Cerebellar nuclear complex (tissue), 1 donor: ENCODE data around the gene SERPINA3.
A peak's percentile ranks its signal among the peaks of the same experiment; 100 is the strongest.
"Not testable (repeated sequence)": the region's sequence is repeated elsewhere in the genome, so short reads cannot be mapped to it uniquely, and the experiment has no call there.

ENCODE experiments used
- DNase-seq, 2 experiments: peaks; one replicate each; lab custom pipeline; 2025; lab: John Stamatoyannopoulos, UW

SERPINA3 gene

GRCh38 chr14:94612174-94612573, at the start of gene SERPINA3:
Gene SERPINA3 (plus strand): TSS chr14:94612391. CDS start chr14:94614442, 2,051 bp downstream.
- peak in 1 of 2 experiments; percentile 49 for DNase-seq

DNA sequence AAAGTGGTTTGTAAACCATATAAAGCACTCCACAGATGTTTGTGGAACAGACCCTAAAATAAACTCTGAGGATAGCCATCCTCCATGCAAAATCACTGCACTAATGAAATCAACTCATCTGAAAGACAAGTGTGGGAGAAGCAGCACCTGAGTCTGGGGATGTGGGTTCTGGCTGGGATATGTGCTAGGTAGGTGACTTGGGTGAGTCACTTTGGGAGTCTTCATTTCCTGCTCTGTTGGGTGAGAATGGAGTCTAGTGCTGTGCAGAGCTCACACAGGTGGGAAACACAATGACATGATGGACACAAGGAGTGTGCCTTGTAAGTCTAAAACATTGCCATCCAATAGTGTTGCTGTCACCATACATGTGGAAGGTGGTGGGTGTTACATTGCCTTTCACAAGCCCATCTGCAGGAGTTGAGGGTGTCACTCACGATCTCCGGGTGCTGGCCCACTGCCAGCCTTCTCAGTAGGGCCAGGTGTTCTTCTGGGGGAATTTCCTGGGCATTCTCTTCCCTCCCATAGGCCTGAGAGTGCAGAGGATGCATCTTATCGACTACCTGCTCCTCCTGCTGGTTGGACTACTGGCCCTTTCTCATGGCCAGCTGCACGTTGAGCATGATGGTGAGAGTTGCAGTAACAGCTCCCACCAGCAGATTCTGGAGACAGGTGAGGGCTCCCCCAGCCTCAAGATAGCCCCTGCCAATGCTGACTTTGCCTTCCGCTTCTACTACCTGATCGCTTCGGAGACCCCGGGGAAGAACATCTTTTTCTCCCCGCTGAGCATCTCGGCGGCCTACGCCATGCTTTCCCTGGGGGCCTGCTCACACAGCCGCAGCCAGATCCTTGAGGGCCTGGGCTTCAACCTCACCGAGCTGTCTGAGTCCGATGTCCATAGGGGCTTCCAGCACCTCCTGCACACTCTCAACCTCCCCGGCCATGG, 49.0 kb upstream of the SERPINA3 start:
- no peak for DNase-seq

- no peak for DNase-seq
These were observed 47.8 kb upstream of the SERPINA3 start for GRCh38 chr14:94564381-94564780.

DNA sequence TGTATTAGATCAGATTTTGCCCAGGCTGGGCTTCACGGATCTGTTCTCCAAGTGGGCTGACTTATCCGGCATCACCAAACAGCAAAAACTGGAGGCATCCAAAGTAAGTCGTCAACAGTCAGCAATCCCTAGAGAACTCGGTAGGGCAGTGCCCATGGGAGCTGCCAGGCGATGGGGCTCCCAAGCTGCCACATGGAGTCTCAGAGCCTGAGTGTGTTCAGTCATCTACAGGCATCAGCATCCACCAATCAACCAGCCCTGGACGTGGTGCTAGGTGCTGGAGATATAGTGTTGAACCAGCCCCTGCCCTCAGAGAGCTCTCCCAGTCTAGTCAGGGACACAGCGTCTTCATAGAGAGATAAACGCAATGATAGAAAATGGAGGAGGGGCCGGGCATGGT, 44.0 kb upstream of the SERPINA3 start:
- no peak for DNase-seq

- no peak for DNase-seq
These were observed 42.7 kb upstream of the SERPINA3 start for GRCh38 chr14:94569381-94570001.

DNA sequence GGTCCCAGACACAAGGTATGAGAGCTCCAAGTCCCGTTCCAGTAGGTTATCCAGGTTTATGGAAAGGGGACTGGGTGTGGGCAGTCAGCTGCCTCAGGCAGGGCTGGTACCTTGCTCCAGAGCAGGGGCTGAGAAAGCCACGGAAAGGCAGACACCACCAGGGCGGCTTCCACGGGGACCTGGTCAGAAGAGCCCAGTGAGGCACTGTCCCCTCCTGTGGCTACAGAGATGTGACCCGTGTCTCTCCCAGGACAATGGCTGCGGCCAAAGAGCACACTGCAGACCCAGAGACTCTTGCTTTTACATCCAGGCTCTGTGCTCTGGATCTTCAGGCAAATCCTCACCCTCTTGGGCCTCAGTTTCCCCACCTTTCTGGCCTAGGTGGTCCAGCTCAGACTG, 42.2 kb upstream of the SERPINA3 start:
- DNase-seq: no peak

- DNase-seq: no peak
These were observed 41.8 kb upstream of the SERPINA3 start for GRCh38 chr14:94570440-94570839.

DNA sequence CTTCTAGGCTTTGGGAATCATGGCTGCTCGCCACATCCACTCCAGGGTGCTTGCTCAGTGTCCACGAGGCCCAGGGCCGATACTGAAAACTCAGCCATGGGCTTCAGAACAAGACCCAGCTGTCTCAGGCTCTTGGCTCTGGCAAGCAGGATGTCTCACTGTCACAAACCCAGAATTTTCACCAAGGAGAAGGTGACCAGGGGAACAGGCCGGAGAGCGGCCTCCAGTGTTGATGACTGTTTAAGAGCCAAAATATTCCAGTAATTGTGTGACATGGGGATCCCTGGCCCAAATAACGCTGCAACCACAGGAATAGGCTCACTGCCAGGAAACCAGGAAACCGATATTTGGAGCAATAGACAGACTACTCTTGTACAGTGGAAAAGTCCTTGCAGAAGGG, 40.8 kb upstream of the SERPINA3 start:
- DNase-seq: no peak

DNA sequence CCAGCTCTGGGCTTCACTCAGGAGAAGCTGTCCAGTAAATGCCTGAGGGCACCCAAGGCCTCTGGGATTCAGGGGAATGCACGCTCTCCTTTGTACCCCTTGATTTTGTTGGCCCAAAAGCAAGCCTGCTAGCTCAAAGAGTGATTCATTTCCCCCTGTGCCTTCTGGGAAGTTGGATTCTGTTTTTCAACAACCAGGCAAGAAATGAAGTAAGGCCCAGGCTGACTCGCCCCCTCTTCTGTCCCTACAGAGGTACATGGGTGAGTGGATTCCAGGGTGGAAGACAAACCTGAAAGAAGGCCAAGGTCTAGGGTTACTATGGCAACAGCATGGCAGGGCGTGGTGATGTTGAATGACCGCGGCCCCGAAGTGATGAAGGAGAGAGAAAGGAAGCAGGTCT, 40.2 kb upstream of the SERPINA3 start:
- DNase-seq: no peak

GRCh38 chr14:94572637-94573303, 39.4 kb upstream of the SERPINA3 start:
- DNase-seq: no peak

DNA sequence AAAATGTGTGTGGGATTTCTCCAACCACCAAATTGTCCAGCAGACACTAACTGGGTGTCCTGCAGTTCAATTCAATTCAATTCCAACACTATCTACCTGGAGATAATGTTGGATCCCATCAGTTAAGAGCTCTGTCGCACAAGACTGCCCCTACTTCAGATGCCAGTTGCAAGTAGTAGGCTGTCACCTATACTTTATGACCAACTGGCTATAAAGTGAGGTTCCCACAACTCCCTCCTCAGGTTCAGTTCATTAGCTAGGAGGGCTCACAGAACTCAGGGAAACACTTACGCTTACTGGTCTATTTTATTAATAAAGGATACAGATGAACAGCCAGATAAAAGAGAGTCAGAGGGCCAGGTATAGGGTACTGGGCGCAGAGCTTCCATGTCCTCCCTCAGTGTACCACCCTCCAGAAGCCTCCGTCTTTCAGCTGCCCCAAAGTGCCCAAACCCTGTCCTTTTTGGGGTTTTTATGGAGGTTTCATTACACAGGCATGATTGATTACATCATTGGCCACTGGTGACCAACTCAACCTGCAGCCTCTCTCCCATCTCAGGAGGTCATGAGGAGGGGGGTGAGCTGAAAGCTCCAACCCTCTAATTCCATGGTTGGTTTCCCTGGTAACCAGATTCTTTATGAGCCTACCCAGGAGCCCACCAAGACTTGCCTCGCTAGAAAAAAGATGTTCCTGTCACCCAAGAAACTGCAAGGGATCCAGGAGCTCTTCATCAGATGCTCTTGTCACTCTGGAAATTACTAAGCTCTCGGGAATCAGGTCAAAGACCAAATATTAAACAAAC, 38.5 kb upstream of the SERPINA3 start:
- DNase-seq: no peak

DNA sequence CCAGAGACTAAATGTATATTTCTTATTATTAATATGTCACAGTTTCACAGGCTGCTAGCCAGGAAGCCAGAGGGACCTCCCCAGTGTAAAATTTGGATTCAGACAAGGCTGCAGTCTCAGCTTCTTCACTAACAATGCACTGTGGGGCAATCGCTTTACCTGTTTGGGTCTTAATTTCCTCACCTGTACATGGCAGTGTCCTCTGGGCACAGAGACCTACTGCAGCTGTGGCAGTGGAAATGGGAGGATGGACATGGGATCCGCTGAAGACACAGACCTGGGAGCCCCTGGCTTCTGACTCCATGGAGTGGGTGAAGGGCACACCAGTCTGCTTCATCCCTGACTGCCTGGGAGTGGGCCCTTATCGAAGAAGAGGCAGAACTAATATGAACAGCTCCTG, 37.9 kb upstream of the SERPINA3 start:
- DNase-seq: no peak

- no peak for DNase-seq
These were observed 36.2 kb upstream of the SERPINA3 start for GRCh38 chr14:94575730-94576585.

- not testable (repeated sequence) for DNase-seq
These were observed 34.7 kb upstream of the SERPINA3 start for GRCh38 chr14:94577472-94577871.

GRCh38 chr14:94578712-94579111, 33.5 kb upstream of the SERPINA3 start:
- no peak for DNase-seq

DNA sequence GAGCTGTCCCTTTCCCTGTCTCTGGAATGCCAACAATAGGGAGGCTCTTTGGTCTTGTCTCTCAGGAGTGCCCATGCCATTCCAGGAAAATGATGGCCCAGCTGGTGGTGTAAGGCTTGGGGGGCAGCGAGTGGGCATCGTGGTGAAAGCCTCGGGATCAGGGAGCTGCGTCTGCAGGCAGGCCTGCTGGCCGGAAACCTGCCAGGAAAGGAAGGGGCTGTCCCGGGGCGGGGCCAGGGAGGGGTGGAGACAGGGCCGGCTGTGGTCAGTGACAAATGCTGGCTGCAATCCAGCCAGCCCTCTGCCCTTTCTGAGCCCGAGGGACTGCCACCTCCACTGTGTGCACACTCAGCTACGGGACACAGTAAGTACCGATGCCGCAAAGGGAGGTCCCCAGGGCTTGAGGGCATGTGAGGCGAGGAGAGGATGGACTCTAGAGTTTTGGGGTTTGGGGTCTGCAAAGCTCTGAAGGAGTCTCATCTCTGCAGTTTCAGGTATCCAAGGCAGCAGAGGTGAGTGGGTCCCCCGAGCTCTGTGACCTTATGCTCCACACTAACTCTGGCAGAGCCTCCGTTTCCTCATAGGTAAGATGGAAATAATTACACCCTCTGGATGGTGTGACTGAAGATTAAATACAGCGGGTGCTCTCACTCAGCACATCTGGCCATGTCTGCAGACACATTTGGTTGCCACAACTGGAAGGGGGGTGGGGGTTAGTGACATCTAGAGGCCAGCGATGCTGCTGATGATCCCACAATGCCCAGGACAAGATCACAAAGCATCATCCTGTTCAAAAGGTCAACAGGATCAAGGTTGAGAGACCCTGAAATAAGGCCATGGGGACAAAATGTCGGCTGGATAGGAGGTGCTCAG, 30.8 kb upstream of the SERPINA3 start, which contains the start of gene SERPINA5:
SERPINA5 (plus strand) TSS at position 300 of the 873 bp plus-strand sequence. CDS start 5,937 bp downstream, outside the sequence.
- no peak for DNase-seq

DNA sequence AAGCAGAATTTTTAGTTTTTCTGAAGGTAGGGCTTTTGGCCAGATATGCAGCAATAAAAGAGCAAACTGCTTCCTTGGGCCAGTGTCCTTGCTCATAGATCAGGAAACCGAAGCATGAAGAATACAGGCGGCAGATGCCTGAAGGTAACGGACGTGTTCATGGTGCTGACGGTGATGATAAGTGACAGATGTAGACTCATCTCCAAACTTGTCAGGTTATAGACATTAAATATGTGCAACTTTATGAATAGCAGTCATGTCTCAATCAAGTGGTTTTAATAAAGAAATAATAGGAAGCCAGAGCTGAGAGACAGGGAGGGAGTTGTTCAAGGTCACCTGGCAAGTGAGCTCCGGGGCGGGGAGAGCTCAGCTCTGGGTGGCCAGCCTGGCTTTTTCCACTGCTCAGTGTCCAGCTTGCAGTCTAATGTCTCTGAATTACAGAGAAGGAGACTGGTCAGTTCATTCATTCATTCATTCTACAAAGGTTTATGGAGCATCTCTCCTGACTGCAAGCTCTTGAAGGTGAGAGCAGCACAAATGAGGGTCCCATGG, 29.9 kb upstream of the SERPINA3 start:
- DNase-seq: no peak

DNA sequence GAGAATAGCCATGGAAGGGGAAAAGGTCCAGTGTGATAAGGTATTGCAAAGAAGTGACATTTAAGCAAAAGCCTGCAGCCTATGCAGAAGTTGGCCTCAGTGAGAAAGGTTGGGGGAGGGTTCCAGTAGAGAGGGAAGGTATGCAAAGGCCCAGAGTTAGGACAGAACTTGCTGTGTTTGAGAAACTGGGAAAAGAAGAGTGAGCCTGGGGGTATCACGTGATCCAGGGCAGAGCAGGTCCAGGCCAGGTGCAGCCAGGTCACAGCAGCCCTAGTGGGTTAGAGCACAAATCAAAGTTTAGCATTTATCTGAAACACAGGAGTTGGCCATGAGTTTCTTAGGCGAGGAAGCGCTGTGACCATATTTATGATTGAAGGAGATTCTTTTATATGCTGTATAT, 29.3 kb upstream of the SERPINA3 start:
- DNase-seq: no peak

GRCh38 chr14:94583557-94583956, 28.6 kb upstream of the SERPINA3 start:
- no peak for DNase-seq
